ENCODE data around the gene WNT3.

WNT3 gene

GRCh38 chr17:46727572-46728348 lies 90.7 kb downstream of the WNT3 start:
- no peak for DNase-seq

- no peak for DNase-seq
Observed at GRCh38 chr17:46726206-46726605, 92.3 kb downstream of the WNT3 start.

DNA sequence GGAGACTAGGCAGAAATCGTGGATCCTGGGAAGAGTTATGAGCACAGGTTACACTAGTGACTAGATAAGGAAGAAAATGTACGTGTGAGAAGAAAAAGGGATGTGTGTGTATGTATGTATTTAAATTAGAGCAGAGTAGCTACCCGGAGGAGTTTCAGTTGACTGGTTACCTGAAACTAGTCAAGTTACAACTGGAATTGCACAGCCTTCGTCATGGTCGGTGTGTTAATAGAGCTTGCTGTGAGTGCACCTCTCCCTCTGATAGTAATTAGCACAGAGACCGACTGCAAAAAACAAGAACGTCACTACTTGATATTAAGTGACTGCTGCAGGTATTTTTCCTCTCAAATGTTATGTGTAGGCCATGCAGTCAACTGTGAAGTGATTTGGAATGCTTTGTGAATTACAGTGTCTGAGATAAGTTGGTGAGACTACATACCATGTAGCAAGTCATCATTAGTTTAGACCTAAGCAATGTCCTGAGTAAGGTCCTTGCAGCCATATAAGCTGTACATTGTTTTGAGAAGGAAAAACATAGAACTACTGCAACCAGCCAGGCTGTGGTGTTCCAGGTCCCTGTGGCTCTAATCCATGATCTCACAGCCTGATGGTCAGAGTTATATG lies 95.7 kb downstream of the WNT3 start:
- no peak for DNase-seq

- DNase-seq = no peak
Observed at GRCh38 chr17:46720408-46720807, 98.1 kb downstream of the WNT3 start.

GRCh38 chr17:46719891-46720290 lies 98.6 kb downstream of the WNT3 start:
- DNase-seq = no peak

DNA sequence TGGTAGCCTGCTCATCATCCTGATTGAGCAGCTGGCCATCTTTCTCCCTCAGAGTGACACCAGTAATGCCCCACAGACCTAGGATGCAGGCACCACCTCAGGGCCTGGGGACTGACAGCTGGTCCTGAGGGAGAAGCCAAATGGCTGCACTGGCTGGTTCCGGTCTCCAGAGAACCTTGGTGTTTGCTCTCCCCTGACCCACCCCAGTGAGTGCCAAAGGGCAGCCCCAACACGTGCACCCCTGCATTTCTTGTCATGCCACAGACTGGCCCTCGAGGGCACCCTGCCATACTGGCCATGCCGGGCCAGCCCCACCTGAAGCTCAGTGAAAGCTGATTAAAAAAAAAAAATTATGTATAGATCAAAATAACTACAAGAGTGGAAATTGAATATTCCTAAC lies 100.5 kb downstream of the WNT3 start:
- DNase-seq = no peak

All from NCI-H2171 (cell line).